HEK293 (cell line): ENCODE measurements around the gene EFHC1.

Experiments used
- CTCF ChIA-PET: fragments of 350-600 bp; formaldehyde crosslinking; extraction: SDS; loops from one replicate; lab custom pipeline; 2021; ENCODE audit warnings: antibody characterized with exemption; lab: Yijun Ruan, JAX
- POLR2A ChIA-PET: fragments of 300-600 bp; formaldehyde crosslinking; extraction: SDS; loops from one replicate; lab custom pipeline; 2020; ENCODE audit warnings: antibody characterized with exemption, inconsistent platforms; lab: Yijun Ruan, JAX
- H3K27ac ChIP-seq: fragments of 200-500 bp; sonication (Bioruptor generic); 2 replicates; pipeline ENCODE4 v1.5.1; 2014; ENCODE audit warnings: low read depth, low read length, control low read depth, inconsistent platforms; ENCODE audit errors: extremely low read depth
- H3K36me3 ChIP-seq, 2 experiments: fragments of 200-500 bp in 1 of 2; sonication (Bioruptor generic) in 1 of 2; 1 replicate in 1 of 2; 2 replicates in 1 of 2; pipeline ENCODE4 v1.5.1; 2014 to 2017; ENCODE audit warnings: inconsistent platforms in 2 of 2, low read length in 2 of 2; ENCODE audit not compliant: control insufficient read depth in 2 of 2, insufficient read depth in 1 of 2
- H3K4me1 ChIP-seq: fragments of 200-500 bp; sonication (Bioruptor generic); 2 replicates; pipeline ENCODE4 v1.5.1; 2014; ENCODE audit warnings: mild to moderate bottlenecking, low read length, inconsistent platforms; ENCODE audit not compliant: control insufficient read depth, insufficient read depth
- H3K4me3 ChIP-seq: 2 replicates; pipeline ENCODE4 v1.5.1; 2011; ENCODE audit warnings: low read depth, mild to moderate bottlenecking, control low read depth, low read length, moderate library complexity
- H3K9me3 ChIP-seq: fragments of 200-500 bp; sonication (Bioruptor generic); 2 replicates; pipeline ENCODE4 v1.5.1; 2014; ENCODE audit warnings: low read depth, low read length, inconsistent platforms; ENCODE audit not compliant: control insufficient read depth, insufficient read depth
- BCL11A ChIP-seq: fragments of 450-650 bp; formaldehyde crosslinking; IDR thresholded peaks from 2 replicates; pipeline ENCODE4 v1.5.1; 2016; ENCODE audit warnings: low read depth, missing biosample characterization, missing genetic modification characterization
- CTCF ChIP-seq: fragments of 450-650 bp; formaldehyde crosslinking; IDR thresholded peaks from 2 replicates; pipeline ENCODE4 v1.5.1; 2016; ENCODE audit warnings: missing biosample characterization, missing genetic modification characterization
- EGR2 ChIP-seq: fragments of 450-650 bp; formaldehyde crosslinking; IDR thresholded peaks from 2 replicates; pipeline ENCODE4 v1.5.1; 2016; ENCODE audit warnings: low read depth, missing biosample characterization, missing genetic modification characterization
- GLIS2 ChIP-seq: fragments of 450-650 bp; formaldehyde crosslinking; IDR thresholded peaks from 2 replicates; pipeline ENCODE4 v1.5.1; 2016; ENCODE audit warnings: missing biosample characterization, missing genetic modification characterization
- KLF7 ChIP-seq: fragments of 450-650 bp; formaldehyde crosslinking; IDR thresholded peaks from 2 replicates; pipeline ENCODE4 v1.5.1; 2016; ENCODE audit warnings: missing biosample characterization, missing genetic modification characterization, borderline replicate concordance
- MEIS1 ChIP-seq: sonication (generic); formaldehyde crosslinking; IDR thresholded peaks from 2 replicates; pipeline ENCODE4 v1.8.1; 2022; ENCODE audit warnings: missing genetic modification reagents, mild to moderate bottlenecking, borderline replicate concordance
- PRDM1 ChIP-seq: fragments of 450-650 bp; formaldehyde crosslinking; IDR thresholded peaks from 2 replicates; pipeline ENCODE4; 2016; ENCODE audit warnings: missing biosample characterization, missing genetic modification characterization
- SP7 ChIP-seq: fragments of 450-650 bp; formaldehyde crosslinking; IDR thresholded peaks from 2 replicates; pipeline ENCODE4 v1.5.1; 2016; ENCODE audit warnings: missing biosample characterization, missing genetic modification characterization
- WT1 ChIP-seq: fragments of 450-650 bp; formaldehyde crosslinking; IDR thresholded peaks from 2 replicates; pipeline ENCODE4 v1.5.1; 2016; ENCODE audit warnings: missing biosample characterization, missing genetic modification characterization
- YY2 ChIP-seq: fragments of 450-650 bp; formaldehyde crosslinking; IDR thresholded peaks from 2 replicates; pipeline ENCODE4 v1.5.1; 2016; ENCODE audit warnings: missing biosample characterization, missing genetic modification characterization
- ZBTB17 ChIP-seq: fragments of 450-650 bp; formaldehyde crosslinking; IDR thresholded peaks from 2 replicates; pipeline ENCODE4 v1.5.1; 2016; ENCODE audit warnings: missing biosample characterization, missing genetic modification characterization
- ZBTB49 ChIP-seq: fragments of 450-650 bp; formaldehyde crosslinking; IDR thresholded peaks from 2 replicates; pipeline ENCODE4 v1.5.1; 2016; ENCODE audit warnings: missing biosample characterization, missing genetic modification characterization, low read depth
- ZFHX2 ChIP-seq: fragments of 450-650 bp; formaldehyde crosslinking; conservative IDR thresholded peaks from 2 replicates; pipeline ENCODE4 v1.5.1; 2016; ENCODE audit warnings: missing biosample characterization, missing genetic modification characterization
- ZFP3 ChIP-seq: fragments of 450-650 bp; formaldehyde crosslinking; IDR thresholded peaks from 2 replicates; pipeline ENCODE4 v1.5.1; 2016; ENCODE audit warnings: low read depth, missing biosample characterization, missing genetic modification characterization
- ZNF362 ChIP-seq: fragments of 450-650 bp; formaldehyde crosslinking; IDR thresholded peaks from 2 replicates; pipeline ENCODE4 v1.5.1; 2016; ENCODE audit warnings: missing biosample characterization, missing genetic modification characterization
- ZNF366 ChIP-seq: fragments of 450-650 bp; formaldehyde crosslinking; conservative IDR thresholded peaks from 2 replicates; pipeline ENCODE4 v1.5.1; 2016; ENCODE audit warnings: missing biosample characterization, missing genetic modification characterization
- ZNF596 ChIP-seq: fragments of 450-650 bp; IDR thresholded peaks from 2 replicates; pipeline ENCODE4 v1.5.0; 2018; ENCODE audit warnings: missing biosample characterization, mild to moderate bottlenecking, missing genetic modification characterization, moderate library complexity
- ZNF658 ChIP-seq: fragments of 450-650 bp; formaldehyde crosslinking; IDR thresholded peaks from 2 replicates; pipeline ENCODE4; 2016; ENCODE audit warnings: missing biosample characterization, missing genetic modification characterization
- TF ChIP-seq, protein P1 (sequence below): fragments of 450-650 bp; IDR thresholded peaks from 2 replicates; pipeline ENCODE4 v1.5.1; 2018; ENCODE audit warnings: missing biosample characterization, missing genetic modification characterization
- TF ChIP-seq, protein P2 (sequence below): fragments of 450-650 bp; formaldehyde crosslinking; IDR thresholded peaks from 2 replicates; pipeline ENCODE4 v1.5.1; 2016; ENCODE audit warnings: missing biosample characterization, missing genetic modification characterization, low read depth
- TF ChIP-seq, protein P3 (sequence below): fragments of 450-650 bp; formaldehyde crosslinking; IDR thresholded peaks from 2 replicates; pipeline ENCODE4 v1.5.1; 2017; ENCODE audit warnings: missing biosample characterization, mild to moderate bottlenecking, missing genetic modification characterization, moderate library complexity

EFHC1 gene

GRCh38 chr6:52497652-52498408, 77.7 kb downstream of the EFHC1 start (continued):
- TF ChIP-seq EGR2 (peak; percentile 56), ZBTB17 (tag by site-specific recombination) (peak; percentile 49; the same call in 1 of the 2 replicates), ZFHX2 (tag by site-specific recombination) (peak; percentile 71), WT1 (no peak), ZNF362 (tag by site-specific recombination) (peak; percentile 85)
- TF ChIP-seq, protein P1, sequence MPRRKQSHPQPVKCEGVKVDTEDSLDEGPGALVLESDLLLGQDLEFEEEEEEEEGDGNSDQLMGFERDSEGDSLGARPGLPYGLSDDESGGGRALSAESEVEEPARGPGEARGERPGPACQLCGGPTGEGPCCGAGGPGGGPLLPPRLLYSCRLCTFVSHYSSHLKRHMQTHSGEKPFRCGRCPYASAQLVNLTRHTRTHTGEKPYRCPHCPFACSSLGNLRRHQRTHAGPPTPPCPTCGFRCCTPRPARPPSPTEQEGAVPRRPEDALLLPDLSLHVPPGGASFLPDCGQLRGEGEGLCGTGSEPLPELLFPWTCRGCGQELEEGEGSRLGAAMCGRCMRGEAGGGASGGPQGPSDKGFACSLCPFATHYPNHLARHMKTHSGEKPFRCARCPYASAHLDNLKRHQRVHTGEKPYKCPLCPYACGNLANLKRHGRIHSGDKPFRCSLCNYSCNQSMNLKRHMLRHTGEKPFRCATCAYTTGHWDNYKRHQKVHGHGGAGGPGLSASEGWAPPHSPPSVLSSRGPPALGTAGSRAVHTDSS (tag by site-specific recombination) = no peak
- TF ChIP-seq, protein P2, sequence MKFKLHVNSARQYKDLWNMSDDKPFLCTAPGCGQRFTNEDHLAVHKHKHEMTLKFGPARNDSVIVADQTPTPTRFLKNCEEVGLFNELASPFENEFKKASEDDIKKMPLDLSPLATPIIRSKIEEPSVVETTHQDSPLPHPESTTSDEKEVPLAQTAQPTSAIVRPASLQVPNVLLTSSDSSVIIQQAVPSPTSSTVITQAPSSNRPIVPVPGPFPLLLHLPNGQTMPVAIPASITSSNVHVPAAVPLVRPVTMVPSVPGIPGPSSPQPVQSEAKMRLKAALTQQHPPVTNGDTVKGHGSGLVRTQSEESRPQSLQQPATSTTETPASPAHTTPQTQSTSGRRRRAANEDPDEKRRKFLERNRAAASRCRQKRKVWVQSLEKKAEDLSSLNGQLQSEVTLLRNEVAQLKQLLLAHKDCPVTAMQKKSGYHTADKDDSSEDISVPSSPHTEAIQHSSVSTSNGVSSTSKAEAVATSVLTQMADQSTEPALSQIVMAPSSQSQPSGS (tag by site-specific recombination) = peak; percentile 74

GRCh38 chr6:52498538-52499017, 78.4 kb downstream of the EFHC1 start:
- POLR2A ChIA-PET = interaction anchor here (1.0 to 1.8 kb wide), 5 partner anchors 14 to 78 kb away, joined by 3 to 9 read pairs (median 3); partner anchors contain the start of genes EFHC1 and TRAM2

DNA sequence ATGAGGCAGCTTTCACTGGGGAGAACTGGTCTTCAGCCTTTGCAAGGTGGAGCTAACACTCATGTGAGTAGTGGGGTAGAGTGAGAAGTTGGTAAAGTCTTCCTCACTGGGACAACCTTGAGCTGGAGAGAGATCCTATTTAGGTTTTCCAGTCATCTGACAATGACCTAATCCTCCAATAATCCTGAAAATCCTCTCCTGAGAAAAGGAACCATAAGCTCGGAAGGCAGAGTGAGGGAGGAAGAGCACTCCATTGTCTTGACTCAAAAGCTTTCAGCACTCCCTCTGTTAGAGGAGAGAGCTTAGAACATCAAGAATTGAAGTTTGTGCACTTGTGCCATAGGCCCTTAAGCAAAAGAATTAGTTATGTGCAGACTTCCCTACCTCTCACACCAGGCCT, 78.9 kb downstream of the EFHC1 start:
- Histone ChIP-seq H3K4me3 (no peak overlapping the region), H3K9me3 (no peaks in the 10 kb centered on the region), H3K36me3 (peaks cover 0 to 12% of the 10 kb centered on the region in 2 experiments; a peak in 1 of 3 replicates), H3K4me1 (peaks cover 10% of the 10 kb centered on the region), H3K27ac (no peak overlapping the region)
- POLR2A ChIA-PET = interaction anchor here (1.0 to 1.8 kb wide), 5 partner anchors 14 to 79 kb away, joined by 3 to 9 read pairs (median 3); partner anchors contain the start of genes EFHC1 and TRAM2
- CTCF ChIA-PET = interaction anchor here (0.6 to 3.3 kb wide), 8 partner anchors 10 to 99 kb away, joined by 3 to 20 read pairs (median 4); no protein-coding TSS in a partner anchor
- no peak for TF ChIP-seq KLF7 (tag by site-specific recombination)
- 0 out of 2 replicates have a peak, but pooled peaks have one; percentile 16 for TF ChIP-seq SP7 (tag by site-specific recombination)
- TF ChIP-seq ZNF658 (tag by site-specific recombination) = no peak
- no peak for TF ChIP-seq ZBTB49 (tag by site-specific recombination)
- no peak for TF ChIP-seq MEIS1 (CRISPR knock-in tag)
- TF ChIP-seq ZNF366 (tag by site-specific recombination) = peak; percentile 70
- TF ChIP-seq ZFP3 (tag by site-specific recombination) = no peak
- no peak for TF ChIP-seq CTCF (tag by site-specific recombination)
- TF ChIP-seq BCL11A (tag by site-specific recombination) = no peak
- TF ChIP-seq PRDM1 (tag by site-specific recombination) = peak; percentile 70
- TF ChIP-seq ZBTB17 (tag by site-specific recombination) = peak; percentile 61
- no peak for TF ChIP-seq GLIS2 (tag by site-specific recombination)
- no peak for TF ChIP-seq YY2 (tag by site-specific recombination)

More at GRCh38 chr6:52498538-52499017, 78.4 kb downstream of the EFHC1 start:
- Histone ChIP-seq H3K4me1 (peaks cover 12% of the 10 kb centered on the region), H3K4me3 (no peak overlapping the region), H3K36me3 (peaks cover 0 to 12% of the 10 kb centered on the region in 2 experiments; a peak in 1 of 3 replicates), H3K27ac (no peak overlapping the region), H3K9me3 (no peaks in the 10 kb centered on the region)
- CTCF ChIA-PET = interaction anchor here (0.7 to 3.3 kb wide), 5 partner anchors 9 to 100 kb away, joined by 3 to 20 read pairs (median 7); no protein-coding TSS in a partner anchor
- TF ChIP-seq ZNF596 (tag by site-specific recombination) = no peak
- TF ChIP-seq, protein P3, sequence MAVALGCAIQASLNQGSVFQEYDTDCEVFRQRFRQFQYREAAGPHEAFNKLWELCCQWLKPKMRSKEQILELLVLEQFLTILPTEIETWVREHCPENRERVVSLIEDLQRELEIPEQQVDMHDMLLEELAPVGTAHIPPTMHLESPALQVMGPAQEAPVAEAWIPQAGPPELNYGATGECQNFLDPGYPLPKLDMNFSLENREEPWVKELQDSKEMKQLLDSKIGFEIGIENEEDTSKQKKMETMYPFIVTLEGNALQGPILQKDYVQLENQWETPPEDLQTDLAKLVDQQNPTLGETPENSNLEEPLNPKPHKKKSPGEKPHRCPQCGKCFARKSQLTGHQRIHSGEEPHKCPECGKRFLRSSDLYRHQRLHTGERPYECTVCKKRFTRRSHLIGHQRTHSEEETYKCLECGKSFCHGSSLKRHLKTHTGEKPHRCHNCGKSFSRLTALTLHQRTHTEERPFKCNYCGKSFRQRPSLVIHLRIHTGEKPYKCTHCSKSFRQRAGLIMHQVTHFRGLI (tag by site-specific recombination) = peak; percentile 74
